Kidney (tissue), 14 donors: ENCODE results near the gene OBSCN. TPM values are rescaled to one million over a fixed set of nuclear protein-coding genes. Genes with fewer than 3 reads are reported as not detected.
A peak's percentile ranks its signal among the peaks of the same experiment; 100 is the strongest.

ENCODE experiments used
- DNase-seq, 5 donors: peaks; one replicate each; pipeline ENCODE4 v3.0.0-alpha.2; 2013 to 2020
- FAIRE-seq: peaks from 2 replicates; lab custom pipeline; 2012; peaks lifted over from hg19 to GRCh38; lab: Jason Lieb, UNC
- H3K27ac ChIP-seq, 2 donors: one replicate each; pipeline ENCODE4 v1.7.0; 2013; ENCODE audit warnings: low read depth in 2 of 2, low read length in 2 of 2, inconsistent platforms in 1 of 2
- H3K27me3 ChIP-seq: one replicate; pipeline ENCODE4 v1.7.1; 2013; ENCODE audit warnings: low read length, inconsistent platforms; ENCODE audit not compliant: control insufficient read depth, insufficient read depth
- H3K36me3 ChIP-seq, 3 donors: one replicate each; pipeline versions ENCODE4 v1.7.0 to v1.7.1; 2013; ENCODE audit warnings: low read length in 3 of 3, control low read depth in 1 of 3, inconsistent platforms in 1 of 3; ENCODE audit not compliant: insufficient read depth in 3 of 3, control insufficient read depth in 2 of 3
- H3K4me1 ChIP-seq, 3 donors: one replicate each; pipeline versions ENCODE4 v1.7.0 to v1.7.1; 2013; ENCODE audit warnings: low read length in 3 of 3, inconsistent platforms in 1 of 3, low read depth in 1 of 3; ENCODE audit not compliant: control insufficient read depth in 2 of 3, insufficient read depth in 2 of 3
- H3K4me3 ChIP-seq, 3 donors: one replicate each; pipeline versions ENCODE4 v1.7.0 to v1.8.1; 2013; ENCODE audit warnings: low read length in 3 of 3, control low read depth in 1 of 3, inconsistent platforms in 1 of 3
- H3K9ac ChIP-seq, 3 donors: one replicate each; pipeline versions ENCODE4 v1.7.0 to v1.7.1; 2013; ENCODE audit warnings: low read length in 3 of 3, control low read depth in 1 of 3, inconsistent platforms in 1 of 3
- H3K9me3 ChIP-seq, 3 donors: one replicate each; pipeline versions ENCODE4 v1.7.0 to v1.7.1; 2013; ENCODE audit warnings: low read length in 3 of 3, control low read depth in 1 of 3, inconsistent platforms in 1 of 3; ENCODE audit not compliant: control insufficient read depth in 2 of 3, insufficient read depth in 1 of 3
- intact Hi-C: fragments of 100-400 bp; cut with DNase I; formaldehyde crosslinking; loops from one replicate; pipeline ENCODE4 v1.11.1; 2022
- polyA plus RNA-seq: library from polyadenylated mRNA; stranded (reverse); fragments of 350-450 nt; fragmentation: Illumina TruSeq; extraction: RNeasy Lipid Tissue Mini Kit (QIAGEN cat#74804); gene quantifications from one replicate; pipeline ENCODE4 v1.2.3, GENCODE V29; 2014; ENCODE audit warnings: low read depth, low replicate concordance; ENCODE audit not compliant: insufficient read depth
- total RNA-seq: library from RNA; stranded (reverse); fragmentation: NEBNext Ultra II Directional; extraction: Animal tissue kit (Norgen Biotek cat#: 25700); gene quantifications from one replicate; pipeline ENCODE4 v1.2.1, GENCODE V29; 2021
- TF ChIP-seq, protein P1 (sequence below): IDR thresholded peaks from 3 replicates; pipeline ENCODE4 v1.5.1; 2012; ENCODE audit warnings: mild to moderate bottlenecking, moderate library complexity, borderline replicate concordance; ENCODE audit not compliant: insufficient read depth; ENCODE audit errors: extremely low read depth
- donor health status: control.
- donor health status: control.
- donor health status: control.
- donor health status: control.
- donor health status: control.
- donor health status: DM: yes; HTN: yes; CAD: no.
- donor health status: Normal renal cell carcinoma (clear cell type).

The OBSCN gene
- total and polyA plus RNA-seq, 2 donors from 2014 or later = 14.5 to 30.0 TPM

DNA sequence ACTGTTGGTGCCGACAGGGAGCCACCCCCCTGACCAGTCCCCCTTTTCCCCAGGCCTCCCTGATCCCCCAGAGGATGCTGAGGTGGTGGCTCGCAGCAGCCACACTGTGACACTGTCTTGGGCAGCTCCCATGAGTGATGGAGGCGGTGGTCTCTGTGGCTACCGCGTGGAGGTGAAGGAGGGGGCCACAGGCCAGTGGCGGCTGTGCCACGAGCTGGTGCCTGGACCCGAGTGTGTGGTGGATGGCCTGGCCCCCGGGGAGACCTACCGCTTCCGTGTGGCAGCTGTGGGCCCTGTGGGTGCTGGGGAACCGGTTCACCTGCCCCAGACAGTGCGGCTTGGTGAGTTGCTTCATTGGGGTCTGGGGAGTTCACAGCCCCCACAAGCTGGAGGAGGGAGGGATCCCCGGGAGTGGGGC is 109.6 kb downstream of the OBSCN start:
- Histone ChIP-seq H3K4me1 (no peaks in the 10 kb centered on the region), H3K9ac (no peak overlapping the region), H3K9me3 (peaks cover 0 to 4% (median 4%) of the 10 kb centered on the region in 3 donors), H3K36me3 (peaks cover 14 to 27% (median 21%) of the 10 kb centered on the region in 3 donors), H3K27ac (no peak overlapping the region), H3K27me3 (no peaks in the 10 kb centered on the region), H3K4me3 (no peak overlapping the region)
- TF ChIP-seq, protein P1, sequence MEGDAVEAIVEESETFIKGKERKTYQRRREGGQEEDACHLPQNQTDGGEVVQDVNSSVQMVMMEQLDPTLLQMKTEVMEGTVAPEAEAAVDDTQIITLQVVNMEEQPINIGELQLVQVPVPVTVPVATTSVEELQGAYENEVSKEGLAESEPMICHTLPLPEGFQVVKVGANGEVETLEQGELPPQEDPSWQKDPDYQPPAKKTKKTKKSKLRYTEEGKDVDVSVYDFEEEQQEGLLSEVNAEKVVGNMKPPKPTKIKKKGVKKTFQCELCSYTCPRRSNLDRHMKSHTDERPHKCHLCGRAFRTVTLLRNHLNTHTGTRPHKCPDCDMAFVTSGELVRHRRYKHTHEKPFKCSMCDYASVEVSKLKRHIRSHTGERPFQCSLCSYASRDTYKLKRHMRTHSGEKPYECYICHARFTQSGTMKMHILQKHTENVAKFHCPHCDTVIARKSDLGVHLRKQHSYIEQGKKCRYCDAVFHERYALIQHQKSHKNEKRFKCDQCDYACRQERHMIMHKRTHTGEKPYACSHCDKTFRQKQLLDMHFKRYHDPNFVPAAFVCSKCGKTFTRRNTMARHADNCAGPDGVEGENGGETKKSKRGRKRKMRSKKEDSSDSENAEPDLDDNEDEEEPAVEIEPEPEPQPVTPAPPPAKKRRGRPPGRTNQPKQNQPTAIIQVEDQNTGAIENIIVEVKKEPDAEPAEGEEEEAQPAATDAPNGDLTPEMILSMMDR = no peak
- intact Hi-C loops = no loop called here
- DNase-seq = peak in 1 of 5 donors; percentile 64
- no peak for FAIRE-seq

DNA sequence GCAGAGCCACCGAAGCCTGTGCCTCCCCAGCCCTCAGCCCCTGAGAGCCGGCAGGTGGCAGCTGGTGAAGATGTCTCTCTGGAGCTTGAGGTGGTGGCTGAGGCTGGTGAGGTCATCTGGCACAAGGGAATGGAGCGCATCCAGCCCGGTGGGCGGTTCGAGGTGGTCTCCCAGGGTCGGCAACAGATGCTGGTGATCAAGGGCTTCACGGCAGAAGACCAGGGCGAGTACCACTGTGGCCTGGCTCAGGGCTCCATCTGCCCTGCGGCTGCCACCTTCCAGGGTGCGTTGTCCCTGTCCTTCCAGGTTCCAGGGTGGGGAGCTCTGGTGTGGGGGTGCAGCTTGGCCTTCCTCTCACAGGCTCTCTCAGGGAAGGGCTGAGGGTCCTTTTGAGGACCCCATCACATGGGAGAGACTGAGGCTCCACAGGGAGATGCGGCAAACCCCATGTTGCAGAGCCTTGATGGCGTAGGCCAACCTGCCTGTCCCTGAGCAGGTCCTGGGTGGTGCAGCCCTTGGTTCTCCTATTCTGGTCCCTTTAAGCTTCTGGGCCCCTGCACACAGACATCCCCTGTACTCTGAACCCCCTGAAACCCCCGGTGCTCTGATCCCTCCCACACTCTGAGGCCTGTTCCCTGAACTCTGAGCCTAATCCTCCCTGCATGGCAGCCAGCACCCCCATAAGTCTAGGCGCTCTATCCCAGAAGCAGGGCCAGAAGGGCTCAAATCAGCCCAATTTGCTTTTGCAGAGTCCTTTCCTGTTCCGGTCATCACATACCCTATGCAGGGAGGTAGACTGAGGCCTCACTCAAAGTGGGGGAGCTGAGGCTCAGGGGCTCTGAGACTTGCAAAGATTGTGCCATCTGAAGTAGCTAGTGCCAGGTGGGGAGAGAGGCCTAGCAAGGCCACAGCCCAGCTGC is 110.3 kb downstream of the OBSCN start:
- peaks cover 0 to 4% (median 0%) of the 10 kb centered on the region in 3 donors for H3K9me3 ChIP-seq
- H3K27ac ChIP-seq = no peak overlapping the region
- DNase-seq (peak in 1 of 5 donors; percentile 23), FAIRE-seq (no peak)
- no peak overlapping the region for H3K9ac ChIP-seq
- TF ChIP-seq, protein P1 = no peak
- peaks cover 14 to 27% (median 21%) of the 10 kb centered on the region in 3 donors for H3K36me3 ChIP-seq
- H3K27me3 ChIP-seq = no peaks in the 10 kb centered on the region
- H3K4me1 ChIP-seq = no peaks in the 10 kb centered on the region
- no peak overlapping the region for H3K4me3 ChIP-seq
- intact Hi-C loops = no loop called here

DNA sequence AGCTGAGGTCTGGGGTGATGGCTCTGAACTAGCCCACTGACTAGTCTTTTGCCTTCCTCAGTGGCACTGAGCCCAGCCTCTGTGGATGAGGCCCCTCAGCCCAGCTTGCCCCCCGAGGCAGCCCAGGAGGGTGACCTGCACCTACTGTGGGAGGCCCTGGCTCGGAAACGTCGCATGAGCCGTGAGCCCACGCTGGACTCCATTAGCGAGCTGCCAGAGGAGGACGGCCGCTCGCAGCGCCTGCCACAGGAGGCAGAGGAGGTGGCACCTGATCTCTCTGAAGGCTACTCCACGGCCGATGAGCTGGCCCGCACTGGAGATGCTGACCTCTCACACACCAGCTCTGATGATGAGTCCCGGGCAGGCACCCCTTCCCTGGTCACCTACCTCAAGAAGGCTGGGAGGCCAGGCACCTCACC is 111.0 kb downstream of the OBSCN start:
- Histone ChIP-seq H3K9me3 (peaks cover 0 to 4% (median 0%) of the 10 kb centered on the region in 3 donors), H3K36me3 (peaks cover 14 to 27% (median 21%) of the 10 kb centered on the region in 3 donors), H3K27me3 (no peaks in the 10 kb centered on the region), H3K4me1 (no peaks in the 10 kb centered on the region), H3K9ac (no peak overlapping the region), H3K27ac (no peak overlapping the region), H3K4me3 (no peak overlapping the region)
- DNase-seq = no peak
- FAIRE-seq = no peak
- intact Hi-C loops = no loop called here
- TF ChIP-seq, protein P1 = no peak
